Measurements from ENCODE around the gene ZDHHC8. TPM values are rescaled to one million over a fixed set of nuclear protein-coding genes. Genes with fewer than 3 reads are reported as not detected.

ZDHHC8 gene
- total RNA-seq, 4 donors from 2014 or later, result 11.8 to 27.8 (median 16.4) TPM

GRCh38 chr22:20105456-20106204, 26.0 kb upstream of the ZDHHC8 start:
- 90% methylated on average over 3 of the region's 7 CpGs; no CpG with 5 or more reads in 1 of the 2 donors for WGBS, 2 donors (ENCODE audit: low coverage in 1 of 2)
- Histone ChIP-seq H3K9me3 (no peaks in the 10 kb centered on the region), H3K4me3 (no peak overlapping the region), H3K36me3 (peaks cover 0 to 98% of the 10 kb centered on the region in 2 donors), H3K27ac (no peak overlapping the region), H3K4me1 (no peaks in the 10 kb centered on the region), H3K27me3 (no peaks in the 10 kb centered on the region)
- no peak for TF ChIP-seq CTCF (IDR thresholded peaks at IDR 0.05)
- TF ChIP-seq EP300 (IDR thresholded peaks at IDR 0.05), result no peak
- TF ChIP-seq POLR2AphosphoS5 (IDR thresholded peaks at IDR 0.05), result no peak
- no peak for TF ChIP-seq POLR2A (IDR thresholded peaks at IDR 0.05)
- no peak for ATAC-seq

- no peaks in the 10 kb centered on the region for H3K9me3 ChIP-seq
- ATAC-seq, result no peak
- H3K36me3 ChIP-seq, result peaks cover 0 to 98% of the 10 kb centered on the region in 2 donors
- H3K4me1 ChIP-seq, result no peaks in the 10 kb centered on the region
- H3K4me3 ChIP-seq, result no peak overlapping the region
- no peak for TF ChIP-seq POLR2A (IDR thresholded peaks at IDR 0.05)
- no peak for TF ChIP-seq EP300 (IDR thresholded peaks at IDR 0.05)
- TF ChIP-seq POLR2AphosphoS5 (IDR thresholded peaks at IDR 0.05), result no peak
- no peak for TF ChIP-seq CTCF (IDR thresholded peaks at IDR 0.05)
- H3K27me3 ChIP-seq, result no peaks in the 10 kb centered on the region
- 75% methylated on average over 5 of the region's 20 CpGs; no CpG with 5 or more reads in 1 of the 2 donors for WGBS, 2 donors (ENCODE audit: low coverage in 1 of 2)
- H3K27ac ChIP-seq, result no peak overlapping the region
These were observed 25.3 kb upstream of the ZDHHC8 start for GRCh38 chr22:20106205-20106848.

GRCh38 chr22:20106849-20107237, 24.8 kb upstream of the ZDHHC8 start:
- 86% methylated on average over 5 of the region's 10 CpGs; no CpG with 5 or more reads in 1 of the 2 donors for WGBS, 2 donors (ENCODE audit: low coverage in 1 of 2)
- Histone ChIP-seq H3K4me1 (no peaks in the 10 kb centered on the region), H3K27me3 (no peaks in the 10 kb centered on the region), H3K27ac (no peak overlapping the region), H3K4me3 (no peak overlapping the region), H3K9me3 (no peaks in the 10 kb centered on the region), H3K36me3 (peaks cover 0 to 98% of the 10 kb centered on the region in 2 donors)
- no peak for ATAC-seq
- no peak for TF ChIP-seq POLR2AphosphoS5 (IDR thresholded peaks at IDR 0.05)
- TF ChIP-seq POLR2A (IDR thresholded peaks at IDR 0.05), result no peak
- no peak for TF ChIP-seq CTCF (IDR thresholded peaks at IDR 0.05)
- no peak for TF ChIP-seq EP300 (IDR thresholded peaks at IDR 0.05)

- no peaks in the 10 kb centered on the region for H3K4me1 ChIP-seq
- H3K27ac ChIP-seq, result no peak overlapping the region
- H3K9me3 ChIP-seq, result no peaks in the 10 kb centered on the region
- peaks cover 0 to 98% of the 10 kb centered on the region in 2 donors for H3K36me3 ChIP-seq
- H3K27me3 ChIP-seq, result no peaks in the 10 kb centered on the region
- ATAC-seq, result no peak
- TF ChIP-seq CTCF (IDR thresholded peaks at IDR 0.05), result no peak
- no peak for TF ChIP-seq POLR2AphosphoS5 (IDR thresholded peaks at IDR 0.05)
- TF ChIP-seq EP300 (IDR thresholded peaks at IDR 0.05), result no peak
- no peak overlapping the region for H3K4me3 ChIP-seq
- WGBS, 2 donors (ENCODE audit: low coverage in 1 of 2), result no CpG with 5 or more reads among the region's 7 CpGs
These were observed 24.1 kb upstream of the ZDHHC8 start for GRCh38 chr22:20107471-20107901.
